GM18526 (cell line): ENCODE results near the gene SLC10A7.

Source experiments
- POLR2A ChIP-seq: IDR thresholded peaks from 3 replicates; pipeline ENCODE4 v1.6.1; 2011; ENCODE audit not compliant: insufficient read length; ENCODE audit errors: extremely low read depth

SLC10A7 gene

GRCh38 chr4:146508229-146508939, 13.4 kb downstream of the SLC10A7 start:
- no peak for TF ChIP-seq POLR2A

GRCh38 chr4:146507632-146508031, 14.1 kb downstream of the SLC10A7 start:
- TF ChIP-seq POLR2A: no peak

- TF ChIP-seq POLR2A: no peak
Measured at GRCh38 chr4:146506272-146506671, 15.5 kb downstream of the SLC10A7 start.

GRCh38 chr4:146500216-146500615, 21.5 kb downstream of the SLC10A7 start:
- TF ChIP-seq POLR2A: no peak

- no peak for TF ChIP-seq POLR2A
Measured at GRCh38 chr4:146498291-146498690, 23.4 kb downstream of the SLC10A7 start.

- no peak for TF ChIP-seq POLR2A
Measured at GRCh38 chr4:146495269-146495668, 26.5 kb downstream of the SLC10A7 start.

GRCh38 chr4:146494143-146494542, 27.6 kb downstream of the SLC10A7 start:
- TF ChIP-seq POLR2A: no peak

- TF ChIP-seq POLR2A: no peak
Measured at GRCh38 chr4:146490106-146490505, 31.6 kb downstream of the SLC10A7 start.

GRCh38 chr4:146488495-146489174, 33.1 kb downstream of the SLC10A7 start:
- TF ChIP-seq POLR2A: no peak

- no peak for TF ChIP-seq POLR2A
Measured at GRCh38 chr4:146486565-146486964, 35.2 kb downstream of the SLC10A7 start.

GRCh38 chr4:146485968-146486367, 35.8 kb downstream of the SLC10A7 start:
- no peak for TF ChIP-seq POLR2A

GRCh38 chr4:146482788-146483187, 39.0 kb downstream of the SLC10A7 start:
- no peak for TF ChIP-seq POLR2A

GRCh38 chr4:146481246-146481645, 40.5 kb downstream of the SLC10A7 start:
- no peak for TF ChIP-seq POLR2A

GRCh38 chr4:146478009-146478408, 43.7 kb downstream of the SLC10A7 start:
- no peak for TF ChIP-seq POLR2A

GRCh38 chr4:146477054-146477453, 44.7 kb downstream of the SLC10A7 start:
- no peak for TF ChIP-seq POLR2A

GRCh38 chr4:146472404-146472803, 49.3 kb downstream of the SLC10A7 start:
- no peak for TF ChIP-seq POLR2A

GRCh38 chr4:146470604-146471003, 51.1 kb downstream of the SLC10A7 start:
- no peak for TF ChIP-seq POLR2A
